Measurements from ENCODE around the gene AACS. TPM values are rescaled to one million over a fixed set of nuclear protein-coding genes. Genes with fewer than 3 reads are reported as not detected.

AACS gene
- total and polyA plus RNA-seq, 2 of the 8 experiments (the other 6 are each of a cell fraction or from before 2014, with no cell fraction given): 51.9 to 52.4 TPM

DNA sequence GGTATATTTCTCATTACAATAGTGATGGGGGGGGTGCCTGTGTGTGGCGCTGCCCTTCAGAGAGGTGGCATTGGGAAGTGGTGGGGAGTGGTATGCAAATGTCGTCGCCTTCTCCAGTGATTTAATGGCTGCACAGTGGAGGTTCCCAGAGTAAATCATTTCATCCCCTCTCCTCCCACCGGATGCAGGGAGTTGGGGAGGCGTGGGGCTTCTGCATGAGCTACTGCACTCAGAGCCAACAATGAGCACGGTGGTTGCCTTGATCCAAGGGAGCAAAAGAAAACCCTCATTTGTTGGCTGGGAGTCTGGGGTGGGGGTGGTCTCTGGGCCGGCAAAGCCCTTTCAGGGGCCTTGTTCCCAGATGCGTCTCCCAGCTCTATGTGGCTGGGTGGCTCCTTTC is 124.3 kb downstream of the AACS start:
- POLR2A ChIA-PET (ENCODE audit: partially characterized antibody): interaction anchor here (0.9 to 4.8 kb wide), 6 partner anchors 8 to 144 kb away, joined by 3 to 30 read pairs (median 5); no protein-coding TSS in a partner anchor
- Histone ChIP-seq H4K20me1 (replicated peaks in 1 of 2; ENCODE audit: control insufficient read depth in 1 of 2, insufficient read depth in 2 of 2, low read length in 2 of 2) (peaks cover 14 to 31% of the 10 kb centered on the region in 2 experiments), H3K9ac (replicated peaks in 1 of 4; ENCODE audit: extremely low read depth in 1 of 4, low read depth in 3 of 4, low read length in 3 of 4) (no peak overlapping the region), H3K14ac (ENCODE audit: insufficient read length) (no peak overlapping the region), H3K4me2 (ENCODE audit: insufficient read depth in 1 of 2, low read depth in 2 of 2, low read length in 2 of 2) (peak overlapping the region; percentile 72 to 80), H4K91ac (replicated peaks; ENCODE audit: insufficient read length, low read length) (peak overlapping the region; percentile 93), H3K4me3 (ENCODE audit: extremely low read depth in 1 of 4, insufficient read depth in 2 of 4, low read depth in 3 of 4, low read length in 4 of 4) (peak overlapping the region in 3 of 4 experiments; percentile 46 to 91 (median 52); a peak in 7 of 8 replicates), H4K8ac (ENCODE audit: extremely low read depth, insufficient read depth, low read length) (no peak overlapping the region; the same call in 1 of the 2 replicates), H3K4ac (replicated peaks; ENCODE audit: insufficient read length, low read depth, low read length) (no peak overlapping the region), H3K9me3 (ENCODE audit: insufficient read depth in 2 of 2, low read depth in 1 of 2, low read length in 1 of 2) (no peaks in the 10 kb centered on the region), H2BK5ac (ENCODE audit: low read depth, low read length) (peak overlapping the region; percentile 80; the same call in 1 of the 2 replicates), H3K36me3 (ENCODE audit: control insufficient read depth in 2 of 4, insufficient read depth in 4 of 4, low read length in 3 of 4) (no peaks in the 10 kb centered on the region), H3K23me2 (ENCODE audit: low read depth, low read length) (peaks cover 33% of the 10 kb centered on the region), H3K18ac (ENCODE audit: extremely low read depth, low read length) (peak overlapping the region; percentile 75; the same call in 1 of the 2 replicates), H3K79me1 (ENCODE audit: low read depth, low read length) (peaks cover 23% of the 10 kb centered on the region), H2BK120ac (replicated peaks; ENCODE audit: low read depth, low read length) (no peak overlapping the region), H3K23ac (ENCODE audit: insufficient read length) (no peak overlapping the region), H3K27ac (ENCODE audit: low read depth, low read length) (no peak overlapping the region), H2BK20ac (ENCODE audit: low read length) (peak overlapping the region; percentile 93; the same call in 1 of the 2 replicates), H2AK5ac (ENCODE audit: low read depth, low read length) (0 out of 2 replicates have a peak overlapping the region, but pooled peaks have one; percentile 75), H2BK12ac (ENCODE audit: low read depth, low read length) (peak overlapping the region; percentile 92; the same call in 1 of the 2 replicates), H4K5ac (ENCODE audit: insufficient read length, low read depth, low read length) (no peak overlapping the region), H3K79me2 (ENCODE audit: control insufficient read depth in 1 of 2, insufficient read depth in 2 of 2, low read length in 2 of 2) (peaks cover 4 to 65% of the 10 kb centered on the region in 2 experiments; a peak in 3 of 4 replicates), H2AFZ (ENCODE audit: low read length) (no peak overlapping the region), H3K4me1 (replicated peaks in 1 of 4; ENCODE audit: control insufficient read depth in 3 of 4, insufficient read depth in 4 of 4, low read length in 3 of 4) (peaks cover 28 to 49% (median 32%) of the 10 kb centered on the region in 4 experiments), H3K56ac (replicated peaks; ENCODE audit: insufficient read length, low read depth, low read length) (peak overlapping the region; percentile 7), H2BK15ac (ENCODE audit: low read length) (peak overlapping the region; percentile 61; the same call in 1 of the 2 replicates), H3K27me3 (replicated peaks in 1 of 4; ENCODE audit: control insufficient read depth in 3 of 4, extremely low read depth in 1 of 4, insufficient read depth in 3 of 4, low read length in 3 of 4) (peaks cover 0 to 3% (median 1%) of the 10 kb centered on the region in 4 experiments; a peak in 3 of 7 replicates)
- FAIRE-seq: no peak
- CTCF ChIA-PET (ENCODE audit: partially characterized antibody): interaction anchor here (0.5 to 3.7 kb wide), 10 partner anchors 9 to 717 kb away, joined by 3 to 24 read pairs (median 8); no protein-coding TSS in a partner anchor
- 18% methylated on average over 8 of the region's 8 CpGs; no CpG with 5 or more reads in 1 of the 2 experiments for WGBS, 2 experiments (ENCODE audit: extremely low coverage in 1 of 2, insufficient coverage in 1 of 2, insufficient read length in 1 of 2, insufficient replicate concordance in 2 of 2, low coverage in 1 of 2, low lambda C conversion rate in 2 of 2, missing lambda C conversion rate in 1 of 2)
- peak in 1 of 2 experiments; percentile 49 for DNase-seq (ENCODE audit: low read depth in 1 of 2, low spot score in 2 of 2)
- TF ChIP-seq CBX5 (IDR thresholded peaks at IDR 0.05; ENCODE audit: low read depth, low read length) (no peak), SRF (IDR thresholded peaks at IDR 0.05; ENCODE audit: low read depth, low read length) (no peak), CTBP2 (IDR thresholded peaks at IDR 0.05; ENCODE audit: borderline replicate concordance, insufficient read depth, insufficient read length, low read length) (no peak)

Data from H1 (cell line).